OCI-LY7 (cell line): Measurements from ENCODE around the gene SQOR. TPM values are rescaled to one million over a fixed set of nuclear protein-coding genes. Genes with fewer than 3 reads are reported as not detected.

ENCODE experiments used
- BruUV-seq: library from RNA; stranded (reverse); fragments of 400-500 nt; replicated peaks from 2 replicates; lab custom pipeline; 2021; lab: Mats Ljungman, UMichigan
- CTCF ChIA-PET: fragments of 300-600 bp; sonication (Branson Sonifier 250); formaldehyde crosslinking; loops from one replicate; lab custom pipeline; 2022; ENCODE audit warnings: antibody characterized with exemption; ENCODE audit not compliant: unreplicated experiment; lab: Charles Lee
- POLR2A ChIA-PET: fragments of 300-600 bp; sonication (Branson Sonifier 250); formaldehyde crosslinking; loops from one replicate; lab custom pipeline; 2022; ENCODE audit warnings: antibody characterized with exemption; lab: Charles Lee
- DNase-seq: peaks from one replicate; pipeline ENCODE4 v3.0.0-alpha.2; 2015; ENCODE audit warnings: low spot score
- H2AFZ ChIP-seq: fragments of 200-600 bp; sonication (generic), shearing (Covaris generic); 2 replicates; pipeline ENCODE4 v1.6.1; 2014; ENCODE audit warnings: mild to moderate bottlenecking, antibody characterized with exemption, low read length, moderate library complexity
- H3K27ac ChIP-seq: fragments of 200-600 bp; sonication (generic); 2 replicates; pipeline ENCODE4 v1.5.1; 2014; ENCODE audit warnings: mixed run types, low read depth, mild to moderate bottlenecking, moderate library complexity, low read length, inconsistent platforms; ENCODE audit not compliant: poor library complexity, severe bottlenecking
- H3K36me3 ChIP-seq: fragments of 200-600 bp; sonication (generic); 2 replicates; pipeline ENCODE4 v1.6.1; 2014; ENCODE audit warnings: mild to moderate bottlenecking, antibody characterized with exemption, low read length, moderate library complexity, mixed read lengths; ENCODE audit not compliant: insufficient read depth
- H3K4me1 ChIP-seq: fragments of 200-600 bp; sonication (generic); 2 replicates; pipeline ENCODE4 v1.5.1; 2014; ENCODE audit warnings: mild to moderate bottlenecking, low read length; ENCODE audit not compliant: insufficient read depth, poor library complexity, severe bottlenecking
- H3K4me2 ChIP-seq: fragments of 200-600 bp; sonication (generic); 2 replicates; pipeline ENCODE4 v1.6.1; 2014; ENCODE audit warnings: mild to moderate bottlenecking, low read length
- H3K4me3 ChIP-seq: fragments of 200-600 bp; sonication (generic); 2 replicates; pipeline ENCODE4 v1.5.1; 2014; ENCODE audit warnings: mild to moderate bottlenecking, low read depth, low read length; ENCODE audit not compliant: poor library complexity, severe bottlenecking
- H3K79me2 ChIP-seq: fragments of 200-600 bp; sonication (generic); 2 replicates; pipeline ENCODE4 v1.6.1; 2016; ENCODE audit warnings: low read depth, mild to moderate bottlenecking, low read length, moderate library complexity, mixed read lengths; ENCODE audit not compliant: insufficient read depth
- H3K9me2 ChIP-seq: fragments of 200-600 bp; sonication (generic); 2 replicates; pipeline ENCODE4 v1.6.1; 2016; ENCODE audit warnings: mild to moderate bottlenecking, low read length, mixed read lengths; ENCODE audit not compliant: insufficient read depth
- H3K9me3 ChIP-seq: fragments of 200-600 bp; sonication (generic); 2 replicates; pipeline ENCODE4 v1.6.1; 2014; ENCODE audit warnings: mild to moderate bottlenecking, mixed run types, low read length, mixed read lengths
- H4K20me1 ChIP-seq: fragments of 200-600 bp; sonication (generic); 2 replicates; pipeline ENCODE4 v1.6.1; 2014; ENCODE audit warnings: mild to moderate bottlenecking, antibody characterized with exemption, low read length, moderate library complexity, mixed read lengths; ENCODE audit not compliant: insufficient read depth
- CTCF ChIP-seq: fragments of 200-600 bp; sonication (generic); conservative IDR thresholded peaks from 2 replicates; pipeline ENCODE4 v1.5.1; 2014; ENCODE audit warnings: mild to moderate bottlenecking, antibody characterized with exemption, low read length, moderate library complexity, mixed read lengths
- EZH2phosphoT487 ChIP-seq: fragments of 200-600 bp; sonication (generic); IDR thresholded peaks from 2 replicates; pipeline ENCODE4 v1.6.1; 2018; ENCODE audit warnings: low read depth, borderline replicate concordance, mild to moderate bottlenecking, mixed run types, antibody characterized with exemption, low read length, moderate library complexity, mixed read lengths
- intact Hi-C: fragments of 100-400 bp; cut with micrococcal nuclease; formaldehyde crosslinking; loops from one replicate; pipeline ENCODE4 v1.10.0; 2022; ENCODE audit not compliant: unreplicated experiment
- total RNA-seq, 2 experiments: library from RNA; depleted of rRNA in 1 of 2; stranded (reverse); fragments of >200 nt in 1 of 2; shearing (Covaris generic) in 1 of 2; gene quantifications; 2 replicates each; pipeline ENCODE4 v1.2.3, GENCODE V29; 2014 to 2022

SQOR gene
- total RNA-seq, 2 experiments from 2014 or later, result 0.42 to 1.8 TPM

GRCh38 chr15:45618813-45619212, 16.0 kb upstream of the SQOR start:
- Histone ChIP-seq H3K27ac (no peak overlapping the region), H2AFZ (no peak overlapping the region; the same call in 1 of the 2 replicates), H3K4me1 (peaks cover 7% of the 10 kb centered on the region), H3K36me3 (no peaks in the 10 kb centered on the region), H3K4me3 (no peak overlapping the region), H3K9me2 (no peaks in the 10 kb centered on the region), H3K4me2 (peak overlapping the region; percentile 5; the same call in 1 of the 2 replicates), H4K20me1 (no peaks in the 10 kb centered on the region), H3K9me3 (no peaks in the 10 kb centered on the region), H3K79me2 (no peaks in the 10 kb centered on the region)
- peak; percentile 59 for DNase-seq
- intact Hi-C loops, result loop anchor here (10.0 kb wide), 1 partner anchor 454 kb away; no protein-coding TSS in a partner anchor
- TF ChIP-seq EZH2phosphoT487, result no peak
- peak; percentile 66 for TF ChIP-seq CTCF
- BruUV-seq, result no TSS peak
- CTCF ChIA-PET, result no interaction called here
- POLR2A ChIA-PET, result interaction anchor here (0.6 to 1.1 kb wide), 4 partner anchors 21 to 199 kb away, joined by 3 to 5 read pairs (median 4); no protein-coding TSS in a partner anchor

GRCh38 chr15:45628136-45628535, 6.7 kb upstream of the SQOR start:
- no peak for DNase-seq
- CTCF ChIA-PET, result no interaction called here
- Histone ChIP-seq H3K36me3 (no peaks in the 10 kb centered on the region), H3K27ac (no peak overlapping the region), H4K20me1 (no peaks in the 10 kb centered on the region), H3K9me3 (no peaks in the 10 kb centered on the region), H3K9me2 (no peaks in the 10 kb centered on the region), H3K79me2 (no peaks in the 10 kb centered on the region), H3K4me1 (no peaks in the 10 kb centered on the region), H2AFZ (no peak overlapping the region), H3K4me3 (no peak overlapping the region), H3K4me2 (no peak overlapping the region)
- no TSS peak for BruUV-seq
- no peak for TF ChIP-seq CTCF
- no peak for TF ChIP-seq EZH2phosphoT487
- POLR2A ChIA-PET, result no interaction called here
- intact Hi-C loops, result no loop called here

GRCh38 chr15:45630917-45631691, 3.7 kb upstream of the SQOR start:
- ChIA-PET POLR2A (no interaction called here), CTCF (interaction anchor here (0.9 kb wide), 1 partner anchor 74 kb away, joined by 3 read pairs; no protein-coding TSS in a partner anchor)
- Histone ChIP-seq H3K9me3 (no peaks in the 10 kb centered on the region), H3K4me2 (no peak overlapping the region), H3K4me3 (no peak overlapping the region), H3K36me3 (no peaks in the 10 kb centered on the region), H4K20me1 (no peaks in the 10 kb centered on the region), H3K4me1 (peaks cover 7% of the 10 kb centered on the region), H2AFZ (no peak overlapping the region; the same call in 1 of the 2 replicates), H3K9me2 (no peaks in the 10 kb centered on the region), H3K27ac (no peak overlapping the region), H3K79me2 (no peaks in the 10 kb centered on the region)
- no TSS peak for BruUV-seq
- DNase-seq, result no peak
- TF ChIP-seq CTCF, result no peak
- TF ChIP-seq EZH2phosphoT487, result no peak
- intact Hi-C loops, result no loop called here
